Cardiac fibroblast (primary cell): ENCODE measurements around the gene TRAF3IP1.

ENCODE experiments used
- DNase-seq, 2 donors: peaks; one replicate each; pipeline versions ENCODE4 v3.0.0 to v3.0.0-alpha.2; 2010; ENCODE audit warnings: low read depth in 2 of 2
- H3K4me3 ChIP-seq, 2 donors: replicated peaks in 1 of 2; 1 replicate in 1 of 2; 2 replicates in 1 of 2; pipeline ENCODE4 v1.5.1; 2011; ENCODE audit warnings: low read depth in 2 of 2, low read length in 2 of 2, mild to moderate bottlenecking in 2 of 2, moderate library complexity in 1 of 2
- CTCF ChIP-seq: IDR thresholded peaks from one replicate; pipeline ENCODE4 v1.5.1; 2011; ENCODE audit warnings: low read depth, mild to moderate bottlenecking, low read length, inconsistent platforms

Gene TRAF3IP1

DNA sequence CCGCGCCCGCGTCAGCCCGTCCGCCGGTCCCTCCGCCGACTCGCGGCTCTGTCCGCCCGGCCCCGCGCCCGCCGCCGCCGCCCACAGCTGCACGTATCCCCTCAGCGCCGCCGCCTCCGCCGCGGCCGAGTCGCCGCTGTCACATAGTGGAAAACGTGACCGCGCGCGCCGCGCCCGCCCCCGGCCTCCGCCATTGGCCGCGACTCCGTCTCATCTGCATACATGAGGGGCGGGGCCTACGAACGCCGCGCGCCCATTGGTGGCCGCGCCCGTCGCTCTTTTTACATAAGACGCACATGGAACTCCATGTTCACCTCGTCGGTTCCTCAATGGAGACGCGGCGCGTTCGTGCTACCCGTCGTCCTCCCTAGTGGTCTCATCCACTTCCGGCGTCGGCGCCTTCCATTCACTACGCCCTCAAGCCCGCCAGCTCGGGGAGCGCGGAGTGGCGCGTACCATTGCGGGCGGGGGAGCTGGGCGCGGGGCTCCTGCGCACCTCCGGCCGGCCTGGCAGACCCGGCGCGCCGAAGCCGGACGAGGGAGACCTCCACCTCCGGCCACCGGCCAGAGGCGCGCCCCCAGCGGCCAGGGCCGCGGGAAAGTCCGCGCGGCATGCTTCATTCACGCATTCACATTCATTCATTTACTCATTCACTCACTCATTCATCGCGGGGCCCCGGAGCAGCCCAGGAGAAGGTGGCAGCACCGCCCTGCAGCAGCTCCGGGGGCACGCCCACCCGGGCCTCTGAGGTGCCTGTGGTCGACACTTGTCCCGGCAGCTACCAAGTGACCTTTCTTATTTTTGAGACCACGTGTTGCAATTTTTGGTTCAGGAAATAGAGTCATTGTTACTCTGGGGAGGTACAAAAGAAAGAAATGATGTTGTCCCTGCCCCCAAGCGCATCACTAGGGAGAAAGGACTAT is 31.4 kb upstream of the TRAF3IP1 start:
- peak overlapping the region; percentile 72 to 74 for H3K4me3 ChIP-seq
- peak; percentile 2 for TF ChIP-seq CTCF
- DNase-seq = peak; percentile 99

GRCh38 chr2:238289574-238289973 is 30.7 kb upstream of the TRAF3IP1 start:
- H3K4me3 ChIP-seq = peak overlapping the region; percentile 72 to 74
- TF ChIP-seq CTCF = no peak
- DNase-seq = peak in 1 of 2 donors; percentile 39

- peak; percentile 71 to 93 for DNase-seq
- no peak for TF ChIP-seq CTCF
- H3K4me3 ChIP-seq = no peak overlapping the region
These were observed 30.2 kb upstream of the TRAF3IP1 start for GRCh38 chr2:238290091-238290509.

DNA sequence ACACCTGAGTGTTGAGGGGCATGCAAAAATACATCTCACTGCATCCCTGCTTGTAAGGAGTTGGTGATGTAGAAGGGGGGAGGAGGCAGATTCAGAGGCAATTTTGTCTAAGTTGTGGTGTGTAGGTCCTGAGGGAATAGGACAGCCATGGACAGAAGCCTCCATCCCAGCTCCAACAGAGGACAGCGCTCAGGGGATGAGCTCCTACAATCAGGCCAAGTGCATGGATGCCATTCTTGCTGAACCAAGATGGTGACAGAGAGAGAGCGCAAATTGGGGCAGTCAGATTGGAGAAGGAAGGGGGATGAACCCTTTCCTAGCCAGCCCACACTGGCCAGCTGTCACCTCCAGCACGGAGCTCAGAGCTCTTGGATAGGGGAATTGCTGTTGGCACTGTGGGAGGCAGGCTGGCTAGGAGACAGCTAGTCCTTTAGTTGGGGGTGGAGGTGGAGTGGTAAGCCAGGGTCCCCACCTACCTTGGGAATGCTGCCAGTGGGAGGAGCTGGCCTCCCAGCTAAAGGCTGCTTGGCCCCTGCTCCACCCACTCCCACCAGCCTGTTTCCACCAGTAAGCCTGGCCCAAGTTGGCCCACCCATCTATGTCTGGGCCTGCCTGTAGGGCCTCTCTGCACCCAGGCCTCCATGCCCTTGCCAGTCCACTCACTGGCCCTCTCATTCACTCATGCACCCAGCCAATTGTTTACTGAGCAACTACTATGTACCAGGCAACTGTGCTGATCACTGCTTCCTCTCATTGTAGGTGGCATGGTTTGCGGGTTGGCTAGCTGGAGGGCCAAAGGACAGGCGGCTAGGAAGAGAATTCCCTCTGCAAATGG is 29.4 kb upstream of the TRAF3IP1 start:
- no peak for DNase-seq
- no peak for TF ChIP-seq CTCF
- H3K4me3 ChIP-seq = no peak overlapping the region

- H3K4me3 ChIP-seq = no peak overlapping the region
- no peak for DNase-seq
- TF ChIP-seq CTCF = no peak
These were observed 28.6 kb upstream of the TRAF3IP1 start for GRCh38 chr2:238291550-238292281.

DNA sequence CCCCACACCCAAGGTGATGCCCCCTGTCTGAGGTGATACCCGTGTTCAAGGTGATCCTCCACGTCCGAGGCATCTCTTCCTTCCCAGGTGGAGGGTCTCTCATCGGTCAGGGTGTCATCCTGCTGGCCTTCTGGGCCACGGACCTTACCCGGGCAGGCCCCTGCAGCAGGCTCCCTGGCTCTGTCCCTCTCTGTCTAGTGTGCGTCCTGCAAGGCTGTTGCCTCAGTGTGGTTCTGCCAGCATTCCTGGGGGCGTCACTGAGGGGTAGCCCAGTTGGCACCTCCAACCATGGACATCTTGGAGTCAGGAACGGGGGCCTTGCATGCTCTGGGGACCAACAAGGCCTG is 26.3 kb upstream of the TRAF3IP1 start:
- H3K4me3 ChIP-seq = no peak overlapping the region
- no peak for DNase-seq
- no peak for TF ChIP-seq CTCF
